ENCODE measurements around the gene BRCA2. TPM values are rescaled to one million over a fixed set of nuclear protein-coding genes. Genes with fewer than 3 reads are reported as not detected.

BRCA2 gene
- total and polyA plus RNA-seq, 3 donors from 2014 or later, result 4.9 to 19.4 (median 13.6) TPM

GRCh38 chr13:32413284-32413683 is 98.0 kb downstream of the BRCA2 start:
- Histone ChIP-seq H3K27me3 (no peaks in the 10 kb centered on the region), H3K9me3 (no peaks in the 10 kb centered on the region), H3K27ac (no peak overlapping the region), H3K4me3 (no peak overlapping the region), H3K4me1 (no peaks in the 10 kb centered on the region), H3K36me3 (ENCODE audit: low read depth, missing control alignments) (no peaks in the 10 kb centered on the region)
- WGBS, 2 donors, result 91 to 96% methylated on average over 3 of the region's 3 CpGs
- DNase-seq, result no peak
- no peak for TF ChIP-seq CTCF (IDR thresholded peaks at IDR 0.05)
- intact Hi-C loops (cut with DNase I; ENCODE audit: low total_unique reads), result no loop called here

- H3K36me3 ChIP-seq (ENCODE audit: low read depth, missing control alignments), result no peaks in the 10 kb centered on the region
- no peak overlapping the region for H3K27ac ChIP-seq
- H3K4me1 ChIP-seq, result no peaks in the 10 kb centered on the region
- intact Hi-C loops (cut with DNase I; ENCODE audit: low total_unique reads), result no loop called here
- H3K9me3 ChIP-seq, result no peaks in the 10 kb centered on the region
- no peak for TF ChIP-seq CTCF (IDR thresholded peaks at IDR 0.05)
- no peak for TF ChIP-seq POLR2A (IDR thresholded peaks at IDR 0.05)
- H3K27me3 ChIP-seq, result no peaks in the 10 kb centered on the region
- no peak for DNase-seq
- 78 to 91% methylated on average over 2 of the region's 2 CpGs for WGBS, 2 donors
- no peak overlapping the region for H3K4me3 ChIP-seq
Measured at GRCh38 chr13:32414580-32414979, 99.3 kb downstream of the BRCA2 start.

GRCh38 chr13:32415019-32415418 is 99.7 kb downstream of the BRCA2 start:
- intact Hi-C loops (cut with DNase I; ENCODE audit: low total_unique reads), result no loop called here

GRCh38 chr13:32417995-32418394 is 102.7 kb downstream of the BRCA2 start:
- no peak overlapping the region for H3K27ac ChIP-seq
- H3K36me3 ChIP-seq (ENCODE audit: low read depth, missing control alignments), result no peaks in the 10 kb centered on the region
- H3K27me3 ChIP-seq, result no peaks in the 10 kb centered on the region
- H3K4me3 ChIP-seq, result no peak overlapping the region
- intact Hi-C loops (cut with DNase I; ENCODE audit: low total_unique reads), result no loop called here
- 86 to 93% methylated on average over 1 of the region's 1 CpG for WGBS, 2 donors
- DNase-seq, result no peak
- no peaks in the 10 kb centered on the region for H3K4me1 ChIP-seq
- TF ChIP-seq POLR2A (IDR thresholded peaks at IDR 0.05), result no peak
- no peak for TF ChIP-seq CTCF (IDR thresholded peaks at IDR 0.05)
- no peaks in the 10 kb centered on the region for H3K9me3 ChIP-seq

More at GRCh38 chr13:32415019-32415418, 99.7 kb downstream of the BRCA2 start:
- Histone ChIP-seq H3K36me3 (ENCODE audit: low read depth, missing control alignments) (no peaks in the 10 kb centered on the region), H3K9me3 (no peaks in the 10 kb centered on the region), H3K27me3 (no peaks in the 10 kb centered on the region), H3K4me1 (no peaks in the 10 kb centered on the region), H3K4me3 (no peak overlapping the region), H3K27ac (no peak overlapping the region)
- no peak for DNase-seq
- TF ChIP-seq POLR2A (IDR thresholded peaks at IDR 0.05) (no peak), CTCF (IDR thresholded peaks at IDR 0.05) (peak in 1 of 3 experiments; percentile 23)

GRCh38 chr13:32419862-32420261 is 104.6 kb downstream of the BRCA2 start:
- DNase-seq, result no peak
- H3K9me3 ChIP-seq, result no peaks in the 10 kb centered on the region
- no peak overlapping the region for H3K27ac ChIP-seq
- intact Hi-C loops (cut with DNase I; ENCODE audit: low total_unique reads), result no loop called here
- H3K4me1 ChIP-seq, result no peaks in the 10 kb centered on the region
- no peak overlapping the region for H3K4me3 ChIP-seq
- H3K36me3 ChIP-seq (ENCODE audit: low read depth, missing control alignments), result no peaks in the 10 kb centered on the region
- WGBS, 2 donors, result 69 to 98% methylated on average over 2 of the region's 2 CpGs
- TF ChIP-seq CTCF (IDR thresholded peaks at IDR 0.05) (no peak), POLR2A (IDR thresholded peaks at IDR 0.05) (no peak)
- H3K27me3 ChIP-seq, result no peaks in the 10 kb centered on the region

Measured in testis (tissue), 3 donors.